PC-9 (cell line): Measurements from ENCODE around the gene TIFAB. TPM values are rescaled to one million over a fixed set of nuclear protein-coding genes. Genes with fewer than 3 reads are reported as not detected.

Experiments
- BruUV-seq: library from RNA; stranded (reverse); fragments of 400-500 nt; replicated peaks from 2 replicates; lab custom pipeline; 2021; lab: Mats Ljungman, UMichigan
- CTCF ChIA-PET: fragments of 300-600 bp; sonication (Branson Sonifier 250); formaldehyde crosslinking; loops from one replicate; lab custom pipeline; 2022; ENCODE audit warnings: antibody characterized with exemption; lab: Charles Lee
- POLR2A ChIA-PET: fragments of 300-600 bp; sonication (Branson Sonifier 250); formaldehyde crosslinking; loops from one replicate; lab custom pipeline; 2022; ENCODE audit warnings: antibody characterized with exemption; ENCODE audit not compliant: unreplicated experiment; lab: Charles Lee
- DNase-seq, 2 experiments: peaks; one replicate each; pipeline versions ENCODE4 v3.0.0 to v3.0.0-alpha.2; 2015 to 2022; ENCODE audit warnings: mixed read lengths in 1 of 2
- H2AFZ ChIP-seq: fragments of 200-600 bp; sonication (generic); 2 replicates; pipeline ENCODE4 v1.8.1; 2017; ENCODE audit warnings: antibody characterized with exemption
- H3F3A ChIP-seq: fragments of 200-600 bp; sonication (generic); 2 replicates; pipeline ENCODE4 v1.8.1; 2017; ENCODE audit warnings: antibody characterized with exemption, mild to moderate bottlenecking, low read depth; ENCODE audit not compliant: insufficient read depth
- H3K27ac ChIP-seq: fragments of 200-600 bp; sonication (generic); 2 replicates; pipeline ENCODE4 v1.6.1; 2016; ENCODE audit warnings: mixed run types
- H3K27me3 ChIP-seq: fragments of 200-600 bp; sonication (generic); 2 replicates; pipeline ENCODE4 v1.6.1; 2016; ENCODE audit warnings: low read depth, mixed run types; ENCODE audit not compliant: insufficient read depth
- H3K36me3 ChIP-seq: fragments of 200-600 bp; sonication (generic); 2 replicates; pipeline ENCODE4 v1.6.1; 2016; ENCODE audit warnings: low read depth, mixed run types
- H3K4me1 ChIP-seq: fragments of 200-600 bp; sonication (generic); replicated peaks from 2 replicates; pipeline ENCODE4 v1.6.1; 2016; ENCODE audit warnings: mixed run types; ENCODE audit not compliant: insufficient read depth
- H3K4me2 ChIP-seq: fragments of 200-600 bp; sonication (generic); 2 replicates; pipeline ENCODE4 v1.6.1; 2017; ENCODE audit warnings: mixed run types
- H3K4me3 ChIP-seq: fragments of 200-600 bp; sonication (generic); 2 replicates; pipeline ENCODE4 v1.6.1; 2016; ENCODE audit warnings: mixed run types
- H3K79me2 ChIP-seq: fragments of 200-600 bp; sonication (generic); 2 replicates; pipeline ENCODE4 v1.6.1; 2017; ENCODE audit warnings: low read depth, mixed run types
- H3K9me2 ChIP-seq: fragments of 200-600 bp; sonication (generic); 2 replicates; pipeline ENCODE4 v1.8.1; 2017; ENCODE audit warnings: mild to moderate bottlenecking; ENCODE audit not compliant: insufficient read depth
- H3K9me3 ChIP-seq: fragments of 200-600 bp; sonication (generic); 2 replicates; pipeline ENCODE4 v1.8.1; 2016; ENCODE audit warnings: low read depth; ENCODE audit not compliant: insufficient read depth
- H4K20me1 ChIP-seq: fragments of 200-600 bp; sonication (generic); 2 replicates; pipeline ENCODE4 v1.8.1; 2017; ENCODE audit not compliant: insufficient read depth
- CTCF ChIP-seq: fragments of 200-600 bp; sonication (generic); conservative IDR thresholded peaks from 2 replicates; pipeline ENCODE4 v1.6.1; 2017; ENCODE audit warnings: mixed run types, antibody characterized with exemption, mild to moderate bottlenecking, moderate library complexity
- EZH2 ChIP-seq: fragments of 200-600 bp; sonication (generic); IDR thresholded peaks from 2 replicates; pipeline ENCODE4 v1.8.0; 2017; ENCODE audit warnings: antibody characterized with exemption, low read depth
- intact Hi-C: fragments of 100-400 bp; cut with micrococcal nuclease; formaldehyde crosslinking; loops from one replicate; pipeline ENCODE4 v1.10.0; 2022; ENCODE audit not compliant: unreplicated experiment
- total RNA-seq: library from RNA; stranded (reverse); gene quantifications from 2 replicates; pipeline ENCODE4 v1.2.3, GENCODE V29; 2021

Gene TIFAB
- total RNA-seq, 1 experiment from 2014 or later, result not detected

GRCh38 chr5:135468541-135468940, 16.4 kb upstream of the TIFAB start:
- peaks cover 93% of the 10 kb centered on the region for H3K27me3 ChIP-seq
- no peak overlapping the region for H3K4me3 ChIP-seq
- intact Hi-C loops, result no loop called here
- no peak overlapping the region for H3K27ac ChIP-seq
- no peak for TF ChIP-seq EZH2
- BruUV-seq, result no TSS peak
- ChIA-PET CTCF (no interaction called here), POLR2A (no interaction called here)
- H3K4me2 ChIP-seq, result no peak overlapping the region
- H3K4me1 ChIP-seq, result no peaks in the 10 kb centered on the region
- H2AFZ ChIP-seq, result no peak overlapping the region
- H3K9me3 ChIP-seq, result no peaks in the 10 kb centered on the region
- no peak for DNase-seq
- H3K9me2 ChIP-seq, result no peaks in the 10 kb centered on the region
- no peaks in the 10 kb centered on the region for H3K36me3 ChIP-seq
- H3F3A ChIP-seq, result no peaks in the 10 kb centered on the region
- H3K79me2 ChIP-seq, result no peaks in the 10 kb centered on the region
- H4K20me1 ChIP-seq, result no peaks in the 10 kb centered on the region

- CTCF ChIA-PET, result no interaction called here
- Histone ChIP-seq H3K27me3 (peaks cover 93% of the 10 kb centered on the region), H3K9me2 (no peaks in the 10 kb centered on the region), H3K36me3 (no peaks in the 10 kb centered on the region), H3K9me3 (no peaks in the 10 kb centered on the region), H3K4me2 (no peak overlapping the region), H2AFZ (no peak overlapping the region), H3K4me3 (no peak overlapping the region), H3K27ac (no peak overlapping the region), H3K79me2 (no peaks in the 10 kb centered on the region), H4K20me1 (no peaks in the 10 kb centered on the region), H3K4me1 (no peaks in the 10 kb centered on the region), H3F3A (no peaks in the 10 kb centered on the region)
- no TSS peak for BruUV-seq
- no peak for DNase-seq
- intact Hi-C loops, result no loop called here
- POLR2A ChIA-PET, result no interaction called here
- TF ChIP-seq EZH2 (no peak), CTCF (no peak)
These were observed 15.8 kb upstream of the TIFAB start for GRCh38 chr5:135467871-135468485.

DNA sequence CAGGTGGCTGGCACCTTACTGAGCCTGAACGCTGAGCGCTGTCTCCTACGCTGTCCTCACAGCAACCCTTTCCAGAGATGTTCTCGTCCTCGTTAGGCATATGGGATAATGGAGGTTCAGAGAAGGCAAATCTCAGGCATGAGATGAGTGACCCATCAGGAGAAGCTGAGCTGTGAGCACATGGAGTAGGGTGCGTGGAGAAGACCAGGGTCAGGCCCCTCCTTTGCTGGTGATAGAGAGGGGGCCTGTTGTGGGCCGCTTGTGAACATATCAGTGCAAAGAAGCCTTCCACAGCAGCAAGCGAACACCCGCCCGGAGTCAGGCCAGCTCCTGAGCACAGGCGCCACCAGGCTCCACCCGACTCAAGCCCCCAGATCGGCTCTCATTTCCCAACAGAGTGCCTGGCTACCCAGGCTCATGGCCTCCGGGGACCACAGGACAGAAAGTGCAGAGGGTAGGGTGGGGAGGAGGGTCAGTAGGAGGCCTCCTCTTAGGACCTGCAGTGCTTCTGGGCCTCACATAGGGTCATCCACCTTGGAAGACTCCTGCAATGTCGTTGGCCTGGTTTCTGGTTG, 15.0 kb upstream of the TIFAB start:
- DNase-seq, result no peak
- TF ChIP-seq EZH2, result no peak
- H3K79me2 ChIP-seq, result no peaks in the 10 kb centered on the region
- H3K27me3 ChIP-seq, result peaks cover 98% of the 10 kb centered on the region
- H3K36me3 ChIP-seq, result no peaks in the 10 kb centered on the region
- no peak overlapping the region for H3K27ac ChIP-seq
- no peaks in the 10 kb centered on the region for H3K9me2 ChIP-seq
- BruUV-seq, result no TSS peak
- no peaks in the 10 kb centered on the region for H3K9me3 ChIP-seq
- no peak overlapping the region for H2AFZ ChIP-seq
- ChIA-PET CTCF (interaction anchor here (1.5 to 2.3 kb wide), 3 partner anchors 9 to 86 kb away, joined by 7 to 31 read pairs (median 10); no protein-coding TSS in a partner anchor), POLR2A (no interaction called here)
- no peaks in the 10 kb centered on the region for H3F3A ChIP-seq
- H4K20me1 ChIP-seq, result no peaks in the 10 kb centered on the region
- no peak overlapping the region for H3K4me2 ChIP-seq
- no peaks in the 10 kb centered on the region for H3K4me1 ChIP-seq
- intact Hi-C loops, result no loop called here
- H3K4me3 ChIP-seq, result no peak overlapping the region

GRCh38 chr5:135466178-135467050, 14.3 kb upstream of the TIFAB start:
- Histone ChIP-seq H2AFZ (no peak overlapping the region), H3K27ac (no peak overlapping the region), H3K79me2 (no peaks in the 10 kb centered on the region), H3K4me3 (no peak overlapping the region), H3K9me2 (no peaks in the 10 kb centered on the region), H3K4me1 (no peaks in the 10 kb centered on the region), H3K4me2 (no peak overlapping the region), H3F3A (no peaks in the 10 kb centered on the region), H3K27me3 (peaks cover 95% of the 10 kb centered on the region), H3K36me3 (no peaks in the 10 kb centered on the region), H4K20me1 (no peaks in the 10 kb centered on the region), H3K9me3 (no peaks in the 10 kb centered on the region)
- ChIA-PET CTCF (interaction anchor here (1.1 to 2.3 kb wide), 5 partner anchors 8 to 100 kb away, joined by 3 to 31 read pairs (median 7); no protein-coding TSS in a partner anchor), POLR2A (no interaction called here)
- BruUV-seq, result no TSS peak
- TF ChIP-seq CTCF, result peak; percentile 76
- no peak for TF ChIP-seq EZH2
- intact Hi-C loops, result loop anchor here (1.0 kb wide), 3 partner anchors 86 to 364 kb away; no protein-coding TSS in a partner anchor
- peak in 1 of 2 experiments; percentile 71 for DNase-seq
